ENCODE measurements around the gene SCARB1.

The SCARB1 gene

DNA sequence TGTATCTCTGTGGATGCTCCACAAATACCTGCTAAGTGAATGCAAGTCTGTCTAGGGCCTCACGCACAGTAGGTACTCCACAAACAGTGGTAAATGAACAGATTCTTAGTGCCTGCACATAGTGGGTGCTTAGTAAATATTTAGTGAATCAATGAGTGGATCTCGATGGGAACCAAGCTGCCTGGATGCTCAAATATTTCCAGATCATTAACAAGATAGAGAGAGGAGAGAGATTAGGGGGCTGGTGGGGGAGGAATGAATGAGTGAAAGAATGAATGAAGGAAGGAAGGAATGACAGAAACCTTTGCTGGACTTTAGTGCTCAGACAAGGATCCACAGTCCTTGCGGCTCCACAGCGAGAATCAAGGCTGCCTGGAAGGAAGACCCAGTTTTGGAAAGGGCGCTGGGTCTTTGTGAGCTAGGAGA, 118.2 kb downstream of the SCARB1 start:
- Histone ChIP-seq H3K36me3 (ENCODE audit: control insufficient read depth in 2 of 2, insufficient read depth in 2 of 2, low read length in 2 of 2) (peaks cover 0 to 7% of the 10 kb centered on the region in 2 donors), H3K27me3 (ENCODE audit: control insufficient read depth in 1 of 2, insufficient read depth in 2 of 2, low read length in 2 of 2) (no peaks in the 10 kb centered on the region), H3K4me3 (ENCODE audit: low read length in 2 of 2) (peak overlapping the region; percentile 6 to 57), H3K9me3 (ENCODE audit: control insufficient read depth in 2 of 2, low read length in 2 of 2) (no peaks in the 10 kb centered on the region), H3K9ac (ENCODE audit: low read length in 2 of 2) (peak overlapping the region; percentile 5 to 36), H3K27ac (ENCODE audit: low read length) (peak overlapping the region; percentile 93), H3K4me1 (ENCODE audit: control insufficient read depth, insufficient read depth, low read length) (peaks cover 68% of the 10 kb centered on the region)

DNA sequence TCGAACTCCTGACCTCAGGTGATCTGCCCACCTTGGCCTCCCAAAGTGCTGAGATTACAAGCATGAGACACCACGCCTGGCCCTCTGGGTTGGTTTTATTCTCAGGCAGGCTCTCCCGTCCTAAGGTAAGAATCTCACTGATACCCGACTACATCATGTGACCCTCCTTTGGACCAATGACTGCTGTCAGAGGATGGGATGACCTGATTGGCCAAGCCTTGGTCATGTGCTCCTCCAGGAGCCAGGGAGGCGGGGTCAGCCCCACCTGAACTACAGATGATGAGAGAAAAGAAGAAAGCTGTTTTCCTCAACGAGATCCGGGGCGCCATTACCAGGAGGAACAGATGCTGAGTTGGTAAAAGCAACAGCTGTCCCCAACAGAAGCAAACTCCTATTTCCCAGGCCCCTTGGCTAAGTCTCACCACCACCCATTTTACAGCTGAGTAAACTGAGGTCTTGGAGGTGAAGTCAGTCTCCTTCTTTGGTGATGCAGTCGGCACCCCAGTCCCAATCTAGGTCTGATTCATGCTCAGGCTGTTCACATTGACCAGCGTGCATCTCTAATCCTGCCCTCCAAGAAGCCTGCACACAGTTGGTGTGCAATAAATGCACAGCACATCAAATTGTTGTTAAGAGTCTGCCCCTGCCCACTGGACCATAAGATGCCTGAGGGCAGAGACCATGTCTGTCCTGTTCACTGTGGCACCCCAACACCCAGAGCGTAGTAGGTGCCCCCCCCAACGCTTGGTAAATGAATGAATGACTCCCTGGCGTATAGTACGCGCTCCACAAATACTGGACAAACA, 118.8 kb downstream of the SCARB1 start:
- peaks cover 69% of the 10 kb centered on the region for H3K4me1 ChIP-seq (ENCODE audit: control insufficient read depth, insufficient read depth, low read length)
- peaks cover 0 to 7% of the 10 kb centered on the region in 2 donors for H3K36me3 ChIP-seq (ENCODE audit: control insufficient read depth in 2 of 2, insufficient read depth in 2 of 2, low read length in 2 of 2)
- H3K9ac ChIP-seq (ENCODE audit: low read length in 2 of 2) = peak overlapping the region in 1 of 2 donors; percentile 5
- no peaks in the 10 kb centered on the region for H3K9me3 ChIP-seq (ENCODE audit: control insufficient read depth in 2 of 2, low read length in 2 of 2)
- peak overlapping the region; percentile 93 for H3K27ac ChIP-seq (ENCODE audit: low read length)
- H3K4me3 ChIP-seq (ENCODE audit: low read length in 2 of 2) = peak overlapping the region in 1 of 2 donors; percentile 6
- no peaks in the 10 kb centered on the region for H3K27me3 ChIP-seq (ENCODE audit: control insufficient read depth in 1 of 2, insufficient read depth in 2 of 2, low read length in 2 of 2)

DNA sequence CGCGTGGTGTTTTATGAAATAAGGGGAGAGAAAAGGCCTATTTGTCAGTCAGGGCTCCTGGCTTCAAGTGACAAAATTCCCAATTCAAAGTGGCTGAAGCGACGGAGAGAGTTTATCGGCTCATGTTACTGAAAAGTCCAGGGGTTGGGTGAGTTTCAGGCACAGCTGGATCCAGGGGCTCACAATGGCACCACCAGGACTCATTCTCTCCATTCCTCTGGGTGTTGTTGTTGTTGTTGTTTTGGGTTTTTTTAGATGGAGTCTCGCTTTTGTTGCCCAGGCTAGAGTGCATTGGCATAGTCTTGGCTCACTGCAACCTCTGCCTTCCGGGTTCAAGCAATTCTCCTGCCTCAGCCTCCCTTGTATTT, 119.4 kb downstream of the SCARB1 start:
- Histone ChIP-seq H3K9me3 (ENCODE audit: control insufficient read depth in 2 of 2, low read length in 2 of 2) (no peaks in the 10 kb centered on the region), H3K9ac (ENCODE audit: low read length in 2 of 2) (peak overlapping the region in 1 of 2 donors; percentile 36), H3K36me3 (ENCODE audit: control insufficient read depth in 2 of 2, insufficient read depth in 2 of 2, low read length in 2 of 2) (peaks cover 0 to 4% of the 10 kb centered on the region in 2 donors), H3K4me3 (ENCODE audit: low read length in 2 of 2) (peak overlapping the region; percentile 34 to 61), H3K27me3 (ENCODE audit: control insufficient read depth in 1 of 2, insufficient read depth in 2 of 2, low read length in 2 of 2) (no peaks in the 10 kb centered on the region), H3K27ac (ENCODE audit: low read length) (peak overlapping the region; percentile 93), H3K4me1 (ENCODE audit: control insufficient read depth, insufficient read depth, low read length) (peaks cover 66% of the 10 kb centered on the region)

DNA sequence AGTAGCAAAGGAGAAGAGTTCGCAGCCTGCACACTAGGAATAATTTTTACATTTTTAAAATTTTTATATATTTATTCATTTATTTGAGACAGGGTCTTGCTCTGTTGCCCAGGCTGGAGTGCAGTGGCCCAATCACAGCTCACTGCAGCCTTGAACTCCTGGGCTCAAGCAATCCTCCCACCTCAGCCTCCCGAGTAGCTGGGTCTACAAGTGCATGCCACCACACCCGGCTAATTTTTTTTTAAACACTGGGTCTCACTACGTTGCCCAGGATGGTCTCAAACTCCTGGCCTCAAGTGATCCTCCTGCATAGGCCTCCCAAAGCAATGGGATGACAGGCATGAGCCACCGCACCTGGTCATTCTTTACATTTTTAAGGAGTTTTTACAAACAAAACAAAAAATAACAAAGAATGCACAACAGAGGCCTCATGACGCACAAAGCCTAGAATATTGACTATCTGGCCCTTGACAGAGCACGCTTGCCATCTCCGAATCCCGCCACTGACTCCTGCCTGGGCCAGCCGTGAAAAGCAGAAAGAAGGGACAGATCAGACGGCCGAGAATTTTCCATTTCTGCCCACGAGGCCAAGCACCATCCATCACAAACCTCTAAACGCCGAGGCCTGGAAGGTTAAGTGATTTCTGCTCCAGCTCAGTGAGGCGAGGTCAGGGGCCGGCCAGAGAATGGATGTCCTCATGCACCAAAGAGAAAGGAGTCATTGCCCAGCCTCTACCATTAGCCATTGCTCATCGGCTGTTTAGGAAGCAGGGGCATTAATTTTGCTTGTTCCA, 120.0 kb downstream of the SCARB1 start:
- Histone ChIP-seq H3K9ac (ENCODE audit: low read length in 2 of 2) (peak overlapping the region in 1 of 2 donors; percentile 36), H3K27me3 (ENCODE audit: control insufficient read depth in 1 of 2, insufficient read depth in 2 of 2, low read length in 2 of 2) (no peaks in the 10 kb centered on the region), H3K4me1 (ENCODE audit: control insufficient read depth, insufficient read depth, low read length) (peaks cover 66% of the 10 kb centered on the region), H3K36me3 (ENCODE audit: control insufficient read depth in 2 of 2, insufficient read depth in 2 of 2, low read length in 2 of 2) (peaks cover 0 to 4% of the 10 kb centered on the region in 2 donors), H3K27ac (ENCODE audit: low read length) (peak overlapping the region; percentile 97), H3K9me3 (ENCODE audit: control insufficient read depth in 2 of 2, low read length in 2 of 2) (no peaks in the 10 kb centered on the region), H3K4me3 (ENCODE audit: low read length in 2 of 2) (peak overlapping the region; percentile 34 to 76)

DNA sequence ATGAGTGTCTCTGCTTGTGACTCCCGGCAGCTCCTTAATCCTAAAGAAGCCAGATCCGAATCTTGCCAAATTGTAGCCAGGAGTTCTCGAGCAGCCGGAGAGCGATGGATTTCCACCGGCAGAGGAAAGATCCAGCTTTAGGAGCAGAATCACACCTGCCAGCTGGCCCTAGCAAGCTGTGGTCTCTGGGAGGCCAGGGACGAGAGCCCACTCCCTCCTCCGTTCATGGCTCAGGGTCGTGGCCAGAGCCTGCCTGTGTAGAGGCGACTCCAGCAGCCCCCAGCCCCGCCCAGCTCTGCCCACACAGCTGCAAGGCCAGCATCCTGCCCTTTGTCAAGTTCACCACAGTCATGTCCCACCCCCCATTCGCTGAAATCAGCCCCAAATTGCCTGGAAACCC, 121.0 kb downstream of the SCARB1 start:
- peak overlapping the region; percentile 97 for H3K27ac ChIP-seq (ENCODE audit: low read length)
- peak overlapping the region; percentile 76 to 78 for H3K4me3 ChIP-seq (ENCODE audit: low read length in 2 of 2)
- peaks cover 0 to 4% of the 10 kb centered on the region in 2 donors for H3K36me3 ChIP-seq (ENCODE audit: control insufficient read depth in 2 of 2, insufficient read depth in 2 of 2, low read length in 2 of 2)
- H3K9ac ChIP-seq (ENCODE audit: low read length in 2 of 2) = peak overlapping the region; percentile 91 to 95
- peaks cover 65% of the 10 kb centered on the region for H3K4me1 ChIP-seq (ENCODE audit: control insufficient read depth, insufficient read depth, low read length)
- H3K27me3 ChIP-seq (ENCODE audit: control insufficient read depth in 1 of 2, insufficient read depth in 2 of 2, low read length in 2 of 2) = no peaks in the 10 kb centered on the region
- H3K9me3 ChIP-seq (ENCODE audit: control insufficient read depth in 2 of 2, low read length in 2 of 2) = no peaks in the 10 kb centered on the region

DNA sequence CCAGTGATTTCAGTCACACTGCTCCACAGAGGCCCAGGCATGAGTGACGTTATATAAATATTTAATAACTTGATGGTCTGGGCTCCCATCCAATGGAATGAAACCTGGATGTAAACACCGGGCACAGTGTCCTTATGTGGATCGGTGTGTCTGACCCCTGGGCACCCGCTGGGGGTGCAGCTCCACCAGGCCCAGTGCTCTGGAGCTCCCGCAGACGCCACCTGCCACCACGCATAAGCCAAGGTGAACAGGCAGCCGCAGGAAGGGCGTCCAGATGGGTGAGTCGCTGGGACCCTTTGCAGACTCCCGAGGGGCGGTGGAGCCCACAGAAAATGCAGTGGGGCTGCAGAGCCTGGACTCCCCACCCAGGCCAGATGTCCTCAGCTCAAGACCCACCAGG, 121.6 kb downstream of the SCARB1 start:
- peaks cover 0 to 4% of the 10 kb centered on the region in 2 donors for H3K36me3 ChIP-seq (ENCODE audit: control insufficient read depth in 2 of 2, insufficient read depth in 2 of 2, low read length in 2 of 2)
- H3K4me3 ChIP-seq (ENCODE audit: low read length in 2 of 2) = peak overlapping the region; percentile 76 to 78
- peak overlapping the region; percentile 91 to 95 for H3K9ac ChIP-seq (ENCODE audit: low read length in 2 of 2)
- no peaks in the 10 kb centered on the region for H3K27me3 ChIP-seq (ENCODE audit: control insufficient read depth in 1 of 2, insufficient read depth in 2 of 2, low read length in 2 of 2)
- peak overlapping the region; percentile 97 for H3K27ac ChIP-seq (ENCODE audit: low read length)
- H3K4me1 ChIP-seq (ENCODE audit: control insufficient read depth, insufficient read depth, low read length) = peaks cover 59% of the 10 kb centered on the region
- no peaks in the 10 kb centered on the region for H3K9me3 ChIP-seq (ENCODE audit: control insufficient read depth in 2 of 2, low read length in 2 of 2)

DNA sequence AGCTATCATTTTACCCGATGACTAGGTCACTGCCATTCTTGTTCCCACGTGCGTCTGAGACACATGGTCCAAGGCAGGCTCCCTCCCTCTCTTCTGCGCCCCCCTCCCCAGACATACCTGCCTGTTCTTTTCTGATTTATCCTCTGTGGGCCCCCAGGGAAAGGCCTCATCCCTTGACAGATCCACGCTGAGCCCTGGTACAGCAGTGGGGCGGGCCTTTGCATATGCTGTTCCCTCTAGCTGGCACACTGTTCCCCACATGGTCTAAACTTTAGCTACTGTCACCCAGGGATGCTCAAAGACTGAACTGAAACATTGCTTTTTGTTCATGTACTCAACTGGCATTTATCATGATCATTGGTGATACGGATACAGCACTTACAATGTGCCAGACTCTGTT, 122.5 kb downstream of the SCARB1 start:
- peaks cover 0 to 4% of the 10 kb centered on the region in 2 donors for H3K36me3 ChIP-seq (ENCODE audit: control insufficient read depth in 2 of 2, insufficient read depth in 2 of 2, low read length in 2 of 2)
- peak overlapping the region; percentile 97 for H3K27ac ChIP-seq (ENCODE audit: low read length)
- no peak overlapping the region for H3K4me3 ChIP-seq (ENCODE audit: low read length in 2 of 2)
- peaks cover 50% of the 10 kb centered on the region for H3K4me1 ChIP-seq (ENCODE audit: control insufficient read depth, insufficient read depth, low read length)
- H3K9ac ChIP-seq (ENCODE audit: low read length in 2 of 2) = peak overlapping the region in 1 of 2 donors; percentile 16
- no peaks in the 10 kb centered on the region for H3K27me3 ChIP-seq (ENCODE audit: control insufficient read depth in 1 of 2, insufficient read depth in 2 of 2, low read length in 2 of 2)
- no peaks in the 10 kb centered on the region for H3K9me3 ChIP-seq (ENCODE audit: control insufficient read depth in 2 of 2, low read length in 2 of 2)

DNA sequence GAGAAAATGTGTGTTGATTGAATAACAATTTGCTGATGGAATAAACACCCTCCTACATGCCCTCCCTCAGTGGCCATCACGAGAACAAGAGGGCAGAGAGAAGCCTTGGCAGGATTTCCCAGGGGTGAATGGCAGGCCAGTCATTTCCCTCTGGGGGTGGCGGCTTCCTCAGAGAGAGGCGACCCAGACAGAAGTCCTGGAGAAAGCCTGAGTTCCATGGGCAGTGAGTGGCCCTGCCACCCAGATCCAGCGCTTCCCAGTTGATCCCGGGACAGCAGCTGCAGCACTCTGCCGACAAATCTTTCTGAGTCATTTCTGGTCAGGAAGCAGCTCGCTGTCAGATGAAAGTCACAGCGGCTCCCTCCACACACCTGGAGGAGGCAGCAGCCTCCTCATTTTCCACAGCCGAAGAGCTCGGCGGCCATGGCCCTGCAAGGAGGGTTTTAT, 123.0 kb downstream of the SCARB1 start:
- no peaks in the 10 kb centered on the region for H3K27me3 ChIP-seq (ENCODE audit: control insufficient read depth in 1 of 2, insufficient read depth in 2 of 2, low read length in 2 of 2)
- H3K9me3 ChIP-seq (ENCODE audit: control insufficient read depth in 2 of 2, low read length in 2 of 2) = no peaks in the 10 kb centered on the region
- H3K36me3 ChIP-seq (ENCODE audit: control insufficient read depth in 2 of 2, insufficient read depth in 2 of 2, low read length in 2 of 2) = peaks cover 0 to 4% of the 10 kb centered on the region in 2 donors
- H3K4me3 ChIP-seq (ENCODE audit: low read length in 2 of 2) = no peak overlapping the region
- peak overlapping the region; percentile 97 for H3K27ac ChIP-seq (ENCODE audit: low read length)
- peak overlapping the region in 1 of 2 donors; percentile 16 for H3K9ac ChIP-seq (ENCODE audit: low read length in 2 of 2)
- H3K4me1 ChIP-seq (ENCODE audit: control insufficient read depth, insufficient read depth, low read length) = peaks cover 45% of the 10 kb centered on the region

DNA sequence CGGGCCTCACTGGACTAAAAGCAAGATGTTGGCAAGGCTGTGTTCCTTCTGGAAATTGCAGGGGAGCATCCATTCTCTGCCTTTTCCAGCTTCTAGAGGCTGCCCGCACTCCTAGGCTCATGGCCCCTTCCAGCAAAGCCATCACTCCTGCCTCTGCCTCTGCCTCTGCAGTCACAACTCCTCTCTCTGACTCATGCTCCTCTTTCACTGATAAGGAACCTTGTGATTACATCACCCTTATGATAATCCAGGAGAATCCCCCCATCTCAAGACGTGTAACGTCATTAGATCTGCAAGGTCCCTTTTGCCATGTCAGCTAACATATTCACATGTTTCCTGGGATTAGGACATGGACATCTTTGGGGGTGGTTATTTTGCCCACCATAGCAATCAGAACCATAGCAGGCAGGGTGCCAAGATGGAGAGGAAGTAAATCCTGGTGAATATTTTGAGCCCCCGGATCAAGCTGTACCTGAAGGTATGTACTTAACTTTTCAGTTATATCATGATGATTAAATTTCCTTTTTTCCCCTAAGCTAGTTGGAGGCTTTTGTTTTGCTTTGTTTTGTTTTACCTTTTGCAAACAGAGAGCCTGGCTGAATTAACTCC, 123.6 kb downstream of the SCARB1 start:
- H3K27ac ChIP-seq (ENCODE audit: low read length) = peak overlapping the region; percentile 97
- H3K9me3 ChIP-seq (ENCODE audit: control insufficient read depth in 2 of 2, low read length in 2 of 2) = no peaks in the 10 kb centered on the region
- H3K36me3 ChIP-seq (ENCODE audit: control insufficient read depth in 2 of 2, insufficient read depth in 2 of 2, low read length in 2 of 2) = peaks cover 0 to 2% of the 10 kb centered on the region in 2 donors
- H3K4me3 ChIP-seq (ENCODE audit: low read length in 2 of 2) = no peak overlapping the region
- no peaks in the 10 kb centered on the region for H3K27me3 ChIP-seq (ENCODE audit: control insufficient read depth in 1 of 2, insufficient read depth in 2 of 2, low read length in 2 of 2)
- H3K9ac ChIP-seq (ENCODE audit: low read length in 2 of 2) = no peak overlapping the region
- peaks cover 39% of the 10 kb centered on the region for H3K4me1 ChIP-seq (ENCODE audit: control insufficient read depth, insufficient read depth, low read length)

DNA sequence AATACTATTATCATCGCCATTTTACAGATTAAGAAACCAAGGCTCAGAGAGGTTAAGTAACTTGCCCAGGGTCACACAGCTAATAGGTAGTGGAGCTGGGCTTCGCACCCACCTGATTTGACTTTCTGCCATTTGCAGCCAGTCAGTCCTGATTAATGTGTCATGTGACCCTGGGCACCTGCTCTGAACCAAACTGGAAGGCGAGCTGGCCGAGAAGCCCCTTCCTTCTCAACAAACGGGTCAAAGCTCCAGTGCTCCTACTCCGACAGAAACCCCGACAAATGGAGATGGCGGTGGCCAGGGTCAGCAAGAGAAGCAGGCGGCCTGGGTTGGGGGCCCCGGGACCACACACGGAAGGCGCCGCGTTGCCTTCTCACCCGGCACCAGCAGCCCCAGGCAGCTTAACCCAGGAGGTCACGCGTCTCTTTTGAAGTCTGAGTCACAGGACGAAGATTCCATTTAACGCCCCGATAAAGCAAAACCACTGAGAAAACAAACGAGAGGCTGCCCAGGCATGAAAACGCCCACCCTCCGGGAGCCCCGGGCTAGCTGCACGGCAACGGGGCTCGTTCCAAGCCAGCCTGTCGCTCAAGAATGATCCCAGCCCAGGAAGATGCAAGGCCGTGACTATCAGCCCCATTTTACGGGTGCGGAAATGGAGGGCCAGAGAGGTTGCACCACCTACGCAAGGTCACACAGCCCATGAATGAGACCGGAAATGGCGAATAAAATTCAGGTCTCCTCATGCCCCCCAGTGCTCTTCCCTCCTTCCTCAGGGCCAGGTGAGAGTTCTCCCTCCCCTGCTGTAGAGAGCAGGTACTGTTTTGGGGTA, 124.8 kb downstream of the SCARB1 start:
- Histone ChIP-seq H3K36me3 (ENCODE audit: control insufficient read depth in 2 of 2, insufficient read depth in 2 of 2, low read length in 2 of 2) (no peaks in the 10 kb centered on the region), H3K27ac (ENCODE audit: low read length) (no peak overlapping the region), H3K9me3 (ENCODE audit: control insufficient read depth in 2 of 2, low read length in 2 of 2) (no peaks in the 10 kb centered on the region), H3K9ac (ENCODE audit: low read length in 2 of 2) (no peak overlapping the region), H3K27me3 (ENCODE audit: control insufficient read depth in 1 of 2, insufficient read depth in 2 of 2, low read length in 2 of 2) (no peaks in the 10 kb centered on the region), H3K4me3 (ENCODE audit: low read length in 2 of 2) (no peak overlapping the region), H3K4me1 (ENCODE audit: control insufficient read depth, insufficient read depth, low read length) (peaks cover 27% of the 10 kb centered on the region)

Measured in stomach smooth muscle (tissue), 2 donors.